Measurements from ENCODE around the gene MSANTD2.

DNA sequence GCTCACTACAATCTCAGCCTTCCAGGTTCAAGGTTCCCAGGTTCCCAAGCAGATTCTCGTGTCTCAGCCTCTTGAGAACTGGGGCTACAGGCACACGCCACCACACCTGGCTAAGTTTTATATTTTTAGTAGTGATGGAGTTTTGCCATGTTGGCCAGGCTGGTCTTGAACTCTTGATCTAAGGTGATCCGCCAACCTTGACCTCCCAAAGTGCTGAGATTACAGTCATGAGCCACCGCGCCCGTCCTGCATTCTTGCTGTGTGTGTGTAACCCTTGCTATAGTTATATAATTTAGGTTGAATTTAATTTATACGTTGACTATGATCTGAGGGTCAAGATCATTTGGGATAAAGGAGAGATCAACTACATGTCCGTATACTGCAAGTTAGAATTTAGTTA lies 35.7 kb upstream of the MSANTD2 start:
- TF ChIP-seq, protein P1, sequence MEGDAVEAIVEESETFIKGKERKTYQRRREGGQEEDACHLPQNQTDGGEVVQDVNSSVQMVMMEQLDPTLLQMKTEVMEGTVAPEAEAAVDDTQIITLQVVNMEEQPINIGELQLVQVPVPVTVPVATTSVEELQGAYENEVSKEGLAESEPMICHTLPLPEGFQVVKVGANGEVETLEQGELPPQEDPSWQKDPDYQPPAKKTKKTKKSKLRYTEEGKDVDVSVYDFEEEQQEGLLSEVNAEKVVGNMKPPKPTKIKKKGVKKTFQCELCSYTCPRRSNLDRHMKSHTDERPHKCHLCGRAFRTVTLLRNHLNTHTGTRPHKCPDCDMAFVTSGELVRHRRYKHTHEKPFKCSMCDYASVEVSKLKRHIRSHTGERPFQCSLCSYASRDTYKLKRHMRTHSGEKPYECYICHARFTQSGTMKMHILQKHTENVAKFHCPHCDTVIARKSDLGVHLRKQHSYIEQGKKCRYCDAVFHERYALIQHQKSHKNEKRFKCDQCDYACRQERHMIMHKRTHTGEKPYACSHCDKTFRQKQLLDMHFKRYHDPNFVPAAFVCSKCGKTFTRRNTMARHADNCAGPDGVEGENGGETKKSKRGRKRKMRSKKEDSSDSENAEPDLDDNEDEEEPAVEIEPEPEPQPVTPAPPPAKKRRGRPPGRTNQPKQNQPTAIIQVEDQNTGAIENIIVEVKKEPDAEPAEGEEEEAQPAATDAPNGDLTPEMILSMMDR (IDR thresholded peaks at IDR 0.05; ENCODE audit: low read depth, low read length): no peak
- TF ChIP-seq EZH2phosphoT487 (IDR thresholded peaks at IDR 0.05; ENCODE audit: low read depth): no peak
